Measurements from ENCODE around the gene SYVN1. TPM values are rescaled to one million over a fixed set of nuclear protein-coding genes. Genes with fewer than 3 reads are reported as not detected.

Gene SYVN1
- total and polyA plus RNA-seq, 2 donors (not counting 3 experiments of a cell fraction or from before 2014, with no cell fraction given), result 34.5 to 45.1 TPM

- CTCF ChIA-PET, result interaction anchor here (1.3 kb wide), 1 partner anchor 14 kb away, joined by 4 read pairs; no protein-coding TSS in a partner anchor
- no peak for FAIRE-seq
- intact Hi-C loops (cut with micrococcal nuclease), result no loop called here
Measured at GRCh38 chr11:65083134-65083833, 51.0 kb downstream of the SYVN1 start.

More at GRCh38 chr11:65083134-65083833, 51.0 kb downstream of the SYVN1 start:
- peak overlapping the region; percentile 61 for H3K27ac ChIP-seq (ENCODE audit: insufficient read depth, low read depth, low read length)
- H3K9me1 ChIP-seq (replicated peaks; ENCODE audit: control insufficient read depth, extremely low read depth, insufficient read depth, low read length), result no peaks in the 10 kb centered on the region
- TSS peak; percentile 59 for BruUV-seq (replicated peaks)
- peaks cover 17% of the 10 kb centered on the region for H3K4me1 ChIP-seq (ENCODE audit: control insufficient read depth, extremely low read depth, insufficient read depth, low read length)
- no peak for TF ChIP-seq JUN (IDR thresholded peaks at IDR 0.05; ENCODE audit: borderline replicate concordance, insufficient read depth, insufficient read length, low read depth)
- no peak for TF ChIP-seq EZH2 (IDR thresholded peaks at IDR 0.05; ENCODE audit: borderline replicate concordance, low read depth, low read length, severe bottlenecking)
- TF ChIP-seq MAX (IDR thresholded peaks at IDR 0.05; ENCODE audit: insufficient read depth, insufficient read length), result no peak
- TF ChIP-seq POLR2AphosphoS5 (IDR thresholded peaks at IDR 0.05; ENCODE audit: insufficient read depth, low read depth, low read length), result no peak
- no peak for TF ChIP-seq FOS (IDR thresholded peaks at IDR 0.05; ENCODE audit: borderline replicate concordance, insufficient read depth, low read length)
- TF ChIP-seq, protein P1, sequence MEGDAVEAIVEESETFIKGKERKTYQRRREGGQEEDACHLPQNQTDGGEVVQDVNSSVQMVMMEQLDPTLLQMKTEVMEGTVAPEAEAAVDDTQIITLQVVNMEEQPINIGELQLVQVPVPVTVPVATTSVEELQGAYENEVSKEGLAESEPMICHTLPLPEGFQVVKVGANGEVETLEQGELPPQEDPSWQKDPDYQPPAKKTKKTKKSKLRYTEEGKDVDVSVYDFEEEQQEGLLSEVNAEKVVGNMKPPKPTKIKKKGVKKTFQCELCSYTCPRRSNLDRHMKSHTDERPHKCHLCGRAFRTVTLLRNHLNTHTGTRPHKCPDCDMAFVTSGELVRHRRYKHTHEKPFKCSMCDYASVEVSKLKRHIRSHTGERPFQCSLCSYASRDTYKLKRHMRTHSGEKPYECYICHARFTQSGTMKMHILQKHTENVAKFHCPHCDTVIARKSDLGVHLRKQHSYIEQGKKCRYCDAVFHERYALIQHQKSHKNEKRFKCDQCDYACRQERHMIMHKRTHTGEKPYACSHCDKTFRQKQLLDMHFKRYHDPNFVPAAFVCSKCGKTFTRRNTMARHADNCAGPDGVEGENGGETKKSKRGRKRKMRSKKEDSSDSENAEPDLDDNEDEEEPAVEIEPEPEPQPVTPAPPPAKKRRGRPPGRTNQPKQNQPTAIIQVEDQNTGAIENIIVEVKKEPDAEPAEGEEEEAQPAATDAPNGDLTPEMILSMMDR (IDR thresholded peaks at IDR 0.05; ENCODE audit: extremely low read depth in 1 of 2, insufficient read depth in 1 of 2, low read depth in 1 of 2, low read length in 2 of 2), result no peak
- no peak for TF ChIP-seq POLR2A (IDR thresholded peaks at IDR 0.05; ENCODE audit: low read depth, low read length)
- no peak for TF ChIP-seq MYC (IDR thresholded peaks at IDR 0.05; ENCODE audit: low read depth, low read length)
- no peak for TF ChIP-seq GATA2 (IDR thresholded peaks at IDR 0.05; ENCODE audit: insufficient read depth, insufficient read length, low read depth, low read length)
- H3K9me3 ChIP-seq (replicated peaks; ENCODE audit: control insufficient read depth, insufficient read depth, low read length), result no peaks in the 10 kb centered on the region
- H2AFZ ChIP-seq (ENCODE audit: low read depth, low read length), result peak overlapping the region; percentile 62
- dilution Hi-C loops (cut with MboI; ENCODE audit: extremely low pct_ligation_motif_present, low sequenced_read_pairs), result no loop called here
- peak overlapping the region; percentile 96 for H3K9ac ChIP-seq (replicated peaks; ENCODE audit: extremely low read depth, insufficient read depth, low read length)
- POLR2A ChIA-PET, result no interaction called here
- H3K79me2 ChIP-seq (ENCODE audit: control insufficient read depth, insufficient read depth, low read length), result peaks cover 37% of the 10 kb centered on the region
- peak overlapping the region; percentile 72 for H3K4me2 ChIP-seq (ENCODE audit: insufficient read depth, low read length)
- peaks cover 8 to 15% of the 10 kb centered on the region in 2 experiments for H3K36me3 ChIP-seq (ENCODE audit: control insufficient read depth in 2 of 2, extremely low read depth in 1 of 2, insufficient read depth in 2 of 2, low read length in 2 of 2)
- H3K27me3 ChIP-seq (ENCODE audit: control insufficient read depth in 2 of 2, insufficient read depth in 2 of 2, low read length in 2 of 2), result no peaks in the 10 kb centered on the region
- no peak for DNase-seq (ENCODE audit: low read depth, low spot score)
- H3K4me3 ChIP-seq (replicated peaks in 1 of 3; ENCODE audit: insufficient read depth in 1 of 3, low read depth in 1 of 3, low read length in 3 of 3), result peak overlapping the region; percentile 58 to 92 (median 81)
- H4K20me1 ChIP-seq (replicated peaks; ENCODE audit: control insufficient read depth, extremely low read depth, insufficient read depth, low read length), result no peaks in the 10 kb centered on the region

Measured in endothelial cell of umbilical vein (primary cell).